K562 (cell line): ENCODE results near the gene WDR88. TPM values are rescaled to one million over a fixed set of nuclear protein-coding genes. Genes with fewer than 3 reads are reported as not detected.

Experiments
- ATAC-seq: fragments of 200-7000 bp; cut with Tn5 transposase; 3 replicates; pipeline ENCODE4 v1.9.1; 2020; ENCODE audit warnings: moderate library complexity
- BruUV-seq: library from RNA; stranded (reverse); fragments of 400-500 nt; replicated peaks from 2 replicates; lab custom pipeline; 2021; lab: Mats Ljungman, UMichigan
- CTCF ChIA-PET: fragments of 300-600 bp; formaldehyde crosslinking; extraction: SDS; loops from one replicate; lab custom pipeline; 2021; ENCODE audit warnings: low intra/inter-chr PET ratio; lab: Yijun Ruan, JAX
- POLR2A ChIA-PET: fragments of 300-600, 350-650 bp; sonication (Branson Sonifier 250); formaldehyde crosslinking; extraction: SDS; loops from one replicate; lab custom pipeline; 2021; ENCODE audit warnings: antibody characterized with exemption, inconsistent platforms; lab: Yijun Ruan, JAX
- DNase-seq, 4 experiments: peaks; one replicate each; pipeline versions ENCODE4 v3.0.0 to v3.0.0-alpha.2; 2011 to 2018; ENCODE audit warnings: low spot score in 3 of 4, mixed read lengths in 3 of 4; ENCODE audit errors: extremely low read depth in 1 of 4
- FAIRE-seq: peaks from 2 replicates; lab custom pipeline; 2011; peaks lifted over from hg19 to GRCh38; lab: Jason Lieb, UNC
- H2AFZ ChIP-seq: 2 replicates; pipeline ENCODE4 v1.6.0; 2011; ENCODE audit warnings: low read depth, low read length, control low read depth, inconsistent platforms
- H3K27ac ChIP-seq: fragments of 200-600 bp; 3 replicates; pipeline ENCODE4 v1.8.0; 2011; ENCODE audit warnings: low read depth, mild to moderate bottlenecking, control low read depth, inconsistent platforms, low read length, moderate library complexity, mixed read lengths; ENCODE audit errors: extremely low read depth
- H3K27me3 ChIP-seq, 2 experiments: fragments of 300-600 bp in 1 of 2; 2 replicates in 1 of 2; 3 replicates in 1 of 2; pipeline versions ENCODE4 v1.6.0 to v1.8.0; 2011; ENCODE audit warnings: inconsistent platforms in 2 of 2, low read length in 2 of 2, mild to moderate bottlenecking in 1 of 2, mixed read lengths in 1 of 2, moderate library complexity in 1 of 2; ENCODE audit not compliant: control insufficient read depth in 2 of 2, insufficient read depth in 2 of 2
- H3K36me3 ChIP-seq: fragments of 300-600 bp; 3 replicates; pipeline ENCODE4 v1.8.0; 2011; ENCODE audit warnings: mild to moderate bottlenecking, low read length, inconsistent platforms; ENCODE audit not compliant: control insufficient read depth, insufficient read depth
- H3K4me1 ChIP-seq, 2 experiments: fragments of 200-600 bp in 1 of 2; replicated peaks in 1 of 2; 2 replicates in 1 of 2; 3 replicates in 1 of 2; pipeline versions ENCODE4 v1.5.1 to v1.8.0; 2011; ENCODE audit warnings: inconsistent platforms in 2 of 2, low read length in 2 of 2, mild to moderate bottlenecking in 1 of 2, mixed read lengths in 1 of 2, moderate library complexity in 1 of 2; ENCODE audit not compliant: control insufficient read depth in 2 of 2, insufficient read depth in 2 of 2
- H3K4me2 ChIP-seq: 2 replicates; pipeline ENCODE4 v1.6.1; 2011; ENCODE audit warnings: low read length, control low read depth, inconsistent platforms, mixed read lengths; ENCODE audit not compliant: insufficient read depth
- H3K4me3 ChIP-seq: fragments of 200-600 bp; sonication (generic), shearing (Covaris generic); 2 replicates; pipeline ENCODE4 v1.5.1; 2016; ENCODE audit warnings: control low read depth, inconsistent platforms
- H3K79me2 ChIP-seq: fragments of 200-600 bp; 3 replicates; pipeline ENCODE4 v1.8.0; 2011; ENCODE audit warnings: low read length, inconsistent platforms; ENCODE audit not compliant: control insufficient read depth, insufficient read depth
- H3K9ac ChIP-seq, 2 experiments: 2 replicates each; pipeline versions ENCODE4 v1.6.0 to v1.6.1; 2011; ENCODE audit warnings: low read depth in 2 of 2, low read length in 2 of 2, control low read depth in 1 of 2, inconsistent platforms in 1 of 2, mild to moderate bottlenecking in 1 of 2, mixed read lengths in 1 of 2; ENCODE audit not compliant: insufficient read depth in 1 of 2
- H3K9me1 ChIP-seq: one replicate; pipeline ENCODE4 v1.6.0; 2011; ENCODE audit warnings: inconsistent platforms, mild to moderate bottlenecking, low read length, moderate library complexity; ENCODE audit not compliant: control insufficient read depth, insufficient read depth
- H3K9me3 ChIP-seq: replicated peaks from 2 replicates; pipeline ENCODE4 v1.5.1; 2011; ENCODE audit warnings: low read depth, low read length, inconsistent platforms; ENCODE audit not compliant: control insufficient read depth, insufficient read depth
- H4K20me1 ChIP-seq: replicated peaks from 2 replicates; pipeline ENCODE4 v1.6.1; 2011; ENCODE audit warnings: low read length, inconsistent platforms, mixed read lengths; ENCODE audit not compliant: control insufficient read depth, insufficient read depth
- BMI1 ChIP-seq: fragments of 150-350 bp; IDR thresholded peaks from 2 replicates; pipeline ENCODE4 v1.6.1; 2014; ENCODE audit warnings: low read length
- WGBS: fragments of 100-300 bp; shearing (Covaris generic); methylation state at CpG from one replicate; pipeline ENCODE4 v1.1.6; 2016; ENCODE audit warnings: low coverage, mixed read lengths; ENCODE audit not compliant: insufficient coverage; ENCODE audit errors: missing lambda C conversion rate; 5-methylcytosine and 5-hydroxymethylcytosine counted together
- in situ Hi-C: fragments of 300-500 bp; cut with MboI; formaldehyde crosslinking; loops from 4 replicates; pipeline ENCODE4 v1.15.0; 2018; ENCODE audit warnings: inconsistent platforms, mixed read lengths
- intact Hi-C: fragments of 100-400 bp; cut with micrococcal nuclease; formaldehyde crosslinking; loops from 2 replicates; pipeline ENCODE4 v1.14.2; 2022
- polyA plus RNA-seq, 8 experiments: library from polyadenylated mRNA; depleted of rRNA in 4 of 8; stranded (reverse) in 5 of 8; unstranded in 3 of 8; fragments of >200 nt; fragmentation: Nextera tagmentation in 2 of 8; fragmentation: Illumina TruSeq in 1 of 8; extraction: Ambion mirVana in 2 of 8; extraction: Trizol in 1 of 8; gene quantifications; 2 replicates each; pipeline versions ENCODE4 v1.2.1 to v1.2.3, GENCODE V29; 2011 to 2014; ENCODE audit warnings: inconsistent platforms in 1 of 8, missing spikeins in 1 of 8
- total RNA-seq, 7 experiments: library from RNA; depleted of rRNA in 6 of 7; stranded (reverse); fragments of >200 nt in 6 of 7; fragmentation: Illumina TruSeq in 2 of 7; extraction: Trizol in 2 of 7; gene quantifications; 2 replicates each; pipeline versions ENCODE4 v1.2.1 to v1.2.3, GENCODE V29; 2011 to 2021; ENCODE audit warnings: low replicate concordance in 1 of 7
- TF ChIP-seq, protein P1 (sequence below), 2 experiments: fragments of 450-650 bp in 1 of 2; sonication (generic) in 1 of 2; formaldehyde crosslinking in 1 of 2; IDR thresholded peaks in 1 of 2; conservative IDR thresholded peaks in 1 of 2; 2 replicates each; pipeline versions ENCODE4 v1.6.1 to v1.8.1; 2016 to 2023; ENCODE audit warnings: mild to moderate bottlenecking in 2 of 2, moderate library complexity in 2 of 2, inconsistent platforms in 1 of 2, missing genetic modification reagents in 1 of 2
- TF ChIP-seq, protein P2 (sequence below), 3 experiments: IDR thresholded peaks in 2 of 3; conservative IDR thresholded peaks in 1 of 3; 2 replicates each; pipeline ENCODE4 v1.5.1; 2011 to 2012; ENCODE audit warnings: low read length in 3 of 3, mild to moderate bottlenecking in 3 of 3, control low read depth in 2 of 3, improper control_type of control experiment in 1 of 3, inconsistent platforms in 1 of 3, low read depth in 1 of 3, mixed read lengths in 1 of 3, moderate library complexity in 1 of 3; ENCODE audit not compliant: insufficient read depth in 2 of 3

Gene WDR88
- total and polyA plus RNA-seq, 9 of the 15 experiments (the other 6 are each of a cell fraction or from before 2014, with no cell fraction given) = 0.03 to 0.04 TPM; not detected in 7

DNA sequence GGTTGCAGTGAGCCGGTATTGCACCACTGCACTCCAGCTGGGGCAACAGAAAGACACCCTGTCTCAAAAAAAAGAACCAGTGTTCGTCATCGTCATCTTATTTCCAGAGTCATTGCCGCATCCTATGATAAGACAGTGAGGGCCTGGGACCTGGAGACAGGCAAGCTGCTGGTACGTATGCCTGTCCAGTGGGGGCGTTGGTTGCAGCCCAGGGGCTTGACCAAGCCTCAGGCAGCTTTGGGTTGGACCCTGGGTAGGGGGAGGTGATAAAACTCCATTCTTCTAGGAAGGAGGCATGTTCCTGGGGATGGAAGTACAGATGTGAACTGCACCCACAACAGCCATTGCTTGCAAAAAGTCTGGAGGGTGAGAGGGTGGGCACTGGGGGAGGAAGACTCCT, 15.6 kb downstream of the WDR88 start:
- 0 out of 3 replicates have a peak, but pooled peaks have one; percentile 28 for ATAC-seq
- Histone ChIP-seq H3K4me3 (no peak overlapping the region), H3K9me1 (no peaks in the 10 kb centered on the region), H3K4me1 (no peaks in the 10 kb centered on the region; a peak in 3 of 5 replicates), H3K27ac (no peak overlapping the region), H3K36me3 (no peaks in the 10 kb centered on the region), H3K4me2 (no peak overlapping the region), H3K9me3 (no peaks in the 10 kb centered on the region), H3K27me3 (peaks cover 10 to 41% of the 10 kb centered on the region in 2 experiments; a peak in 4 of 5 replicates), H3K79me2 (no peaks in the 10 kb centered on the region), H4K20me1 (no peaks in the 10 kb centered on the region), H2AFZ (no peak overlapping the region)
- DNase-seq = peak in 1 of 4 experiments; percentile 12
- CTCF ChIA-PET = no interaction called here
- WGBS = 1% methylated on average over 6 of the region's 6 CpGs
- no TSS peak for BruUV-seq
- no peak for FAIRE-seq
- in situ Hi-C loops (loop anchor here (10.0 kb wide), 1 partner anchor 257 kb away; no protein-coding TSS in a partner anchor), intact Hi-C loops (no loop called here)
- POLR2A ChIA-PET = interaction anchor here (1.1 kb wide), 1 partner anchor 12 kb away, joined by 3 read pairs; no protein-coding TSS in a partner anchor
- no peak for TF ChIP-seq BMI1
- TF ChIP-seq, protein P1, sequence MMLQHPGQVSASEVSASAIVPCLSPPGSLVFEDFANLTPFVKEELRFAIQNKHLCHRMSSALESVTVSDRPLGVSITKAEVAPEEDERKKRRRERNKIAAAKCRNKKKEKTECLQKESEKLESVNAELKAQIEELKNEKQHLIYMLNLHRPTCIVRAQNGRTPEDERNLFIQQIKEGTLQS (IDR thresholded peaks at IDR 0.05) = peak; percentile 34; the same call in 1 of the 2 replicates
- TF ChIP-seq, protein P1 (CRISPR knock-in tag; conservative IDR thresholded peaks at IDR 0.05) = no peak
- TF ChIP-seq, protein P2, sequence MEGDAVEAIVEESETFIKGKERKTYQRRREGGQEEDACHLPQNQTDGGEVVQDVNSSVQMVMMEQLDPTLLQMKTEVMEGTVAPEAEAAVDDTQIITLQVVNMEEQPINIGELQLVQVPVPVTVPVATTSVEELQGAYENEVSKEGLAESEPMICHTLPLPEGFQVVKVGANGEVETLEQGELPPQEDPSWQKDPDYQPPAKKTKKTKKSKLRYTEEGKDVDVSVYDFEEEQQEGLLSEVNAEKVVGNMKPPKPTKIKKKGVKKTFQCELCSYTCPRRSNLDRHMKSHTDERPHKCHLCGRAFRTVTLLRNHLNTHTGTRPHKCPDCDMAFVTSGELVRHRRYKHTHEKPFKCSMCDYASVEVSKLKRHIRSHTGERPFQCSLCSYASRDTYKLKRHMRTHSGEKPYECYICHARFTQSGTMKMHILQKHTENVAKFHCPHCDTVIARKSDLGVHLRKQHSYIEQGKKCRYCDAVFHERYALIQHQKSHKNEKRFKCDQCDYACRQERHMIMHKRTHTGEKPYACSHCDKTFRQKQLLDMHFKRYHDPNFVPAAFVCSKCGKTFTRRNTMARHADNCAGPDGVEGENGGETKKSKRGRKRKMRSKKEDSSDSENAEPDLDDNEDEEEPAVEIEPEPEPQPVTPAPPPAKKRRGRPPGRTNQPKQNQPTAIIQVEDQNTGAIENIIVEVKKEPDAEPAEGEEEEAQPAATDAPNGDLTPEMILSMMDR (IDR thresholded peaks at IDR 0.05 in 2 of 3, conservative IDR thresholded peaks at IDR 0.05 in 1 of 3; ENCODE audit: insufficient read depth in 2 of 3, low read depth in 1 of 3, low read length in 3 of 3) = peak in 2 of 3 experiments; percentile 10 to 12; a peak in 1 of 6 replicates
- TF ChIP-seq, all 486 proteins: peak for 2
- H3K9ac ChIP-seq = no peak overlapping the region
